ENCODE results near the gene TNPO1.

DNA sequence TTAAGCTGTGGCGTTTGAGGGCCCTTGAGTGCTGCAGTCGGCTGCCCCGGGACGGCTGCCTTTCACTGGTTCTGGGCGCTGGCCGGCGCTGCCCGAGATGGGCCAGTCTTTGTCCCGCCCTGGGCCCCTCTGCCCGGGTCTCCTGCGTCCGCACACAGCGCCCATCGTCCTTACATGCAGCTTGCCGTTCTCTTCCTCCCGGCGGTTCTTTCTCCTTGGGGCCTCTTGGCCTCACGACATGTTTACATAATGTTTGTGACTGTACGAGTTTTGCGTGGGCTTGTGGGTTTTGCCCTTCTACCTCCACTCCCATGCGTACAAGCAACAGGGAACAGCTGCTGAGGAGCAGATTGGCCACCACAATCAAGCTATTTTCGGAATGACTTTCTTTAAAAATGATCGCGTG, 618 bp downstream of the TNPO1 start:
- TF ChIP-seq, protein P1, sequence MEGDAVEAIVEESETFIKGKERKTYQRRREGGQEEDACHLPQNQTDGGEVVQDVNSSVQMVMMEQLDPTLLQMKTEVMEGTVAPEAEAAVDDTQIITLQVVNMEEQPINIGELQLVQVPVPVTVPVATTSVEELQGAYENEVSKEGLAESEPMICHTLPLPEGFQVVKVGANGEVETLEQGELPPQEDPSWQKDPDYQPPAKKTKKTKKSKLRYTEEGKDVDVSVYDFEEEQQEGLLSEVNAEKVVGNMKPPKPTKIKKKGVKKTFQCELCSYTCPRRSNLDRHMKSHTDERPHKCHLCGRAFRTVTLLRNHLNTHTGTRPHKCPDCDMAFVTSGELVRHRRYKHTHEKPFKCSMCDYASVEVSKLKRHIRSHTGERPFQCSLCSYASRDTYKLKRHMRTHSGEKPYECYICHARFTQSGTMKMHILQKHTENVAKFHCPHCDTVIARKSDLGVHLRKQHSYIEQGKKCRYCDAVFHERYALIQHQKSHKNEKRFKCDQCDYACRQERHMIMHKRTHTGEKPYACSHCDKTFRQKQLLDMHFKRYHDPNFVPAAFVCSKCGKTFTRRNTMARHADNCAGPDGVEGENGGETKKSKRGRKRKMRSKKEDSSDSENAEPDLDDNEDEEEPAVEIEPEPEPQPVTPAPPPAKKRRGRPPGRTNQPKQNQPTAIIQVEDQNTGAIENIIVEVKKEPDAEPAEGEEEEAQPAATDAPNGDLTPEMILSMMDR (IDR thresholded peaks at IDR 0.05): no peak
- no peak for TF ChIP-seq EZH2 (IDR thresholded peaks at IDR 0.05)
